ENCODE measurements around the gene ARHGAP19.

DNA sequence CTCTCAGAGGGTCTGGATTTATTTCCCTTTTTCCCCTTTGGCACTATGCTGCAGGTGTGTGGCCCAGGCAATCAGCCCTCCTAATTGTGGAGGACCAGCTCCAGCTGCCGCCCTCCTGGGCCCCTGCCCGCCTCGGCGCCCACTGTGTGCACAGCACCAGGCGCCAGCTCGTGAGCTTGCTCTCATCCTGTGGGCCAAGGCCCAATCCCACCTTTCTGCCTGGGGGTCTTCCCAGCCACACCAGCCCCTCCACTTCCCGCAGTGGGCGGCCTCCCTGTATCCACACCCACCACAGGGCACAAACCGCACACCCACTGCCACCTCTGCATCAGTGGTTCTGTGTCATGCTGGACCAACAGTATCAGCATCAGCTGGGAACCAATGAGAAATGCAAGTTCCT lies 81.2 kb downstream of the ARHGAP19 start:
- TF ChIP-seq CTCF (IDR thresholded peaks at IDR 0.05; ENCODE audit: insufficient read depth, low read length, poor library complexity, severe bottlenecking) (no peak), EZH2phosphoT487 (conservative IDR thresholded peaks at IDR 0.05; ENCODE audit: low read length) (no peak)
